Measurements from ENCODE around the gene PTPRA.
"Not testable (repeated sequence)": the region's sequence is repeated elsewhere in the genome, so short reads cannot be mapped to it uniquely, and the experiment has no call there.

Gene PTPRA

GRCh38 chr20:3003416-3003815 lies 130.1 kb downstream of the PTPRA start:
- H3K4me1 Mint-ChIP-seq, result no peaks in the 10 kb centered on the region
- no peak overlapping the region for H3K4me3 Mint-ChIP-seq
- DNase-seq (no peak), ATAC-seq (no peak)
- peaks cover 28% of the 10 kb centered on the region for H3K36me3 Mint-ChIP-seq (ENCODE audit: low read depth)
- H3K9me3 Mint-ChIP-seq, result no peaks in the 10 kb centered on the region
- H3K27me3 Mint-ChIP-seq, result no peaks in the 10 kb centered on the region
- no peak overlapping the region for H3K27ac Mint-ChIP-seq

GRCh38 chr20:3010985-3011723 lies 137.9 kb downstream of the PTPRA start:
- peaks cover 48% of the 10 kb centered on the region for H3K4me1 Mint-ChIP-seq
- DNase-seq (no peak), ATAC-seq (peak; percentile 79)
- peak overlapping the region; percentile 4 for H3K4me3 Mint-ChIP-seq
- no peaks in the 10 kb centered on the region for H3K27me3 Mint-ChIP-seq
- H3K9me3 Mint-ChIP-seq, result no peaks in the 10 kb centered on the region
- H3K36me3 Mint-ChIP-seq (ENCODE audit: low read depth), result peaks cover 39% of the 10 kb centered on the region
- H3K27ac Mint-ChIP-seq, result peak overlapping the region; percentile 88

- Mint-ChIP-seq H3K27me3 (no peaks in the 10 kb centered on the region), H3K27ac (peak overlapping the region; percentile 88), H3K4me1 (peaks cover 50% of the 10 kb centered on the region), H3K9me3 (no peaks in the 10 kb centered on the region), H3K36me3 (ENCODE audit: low read depth) (peaks cover 39% of the 10 kb centered on the region), H3K4me3 (no peak overlapping the region)
- ATAC-seq (peak; percentile 76), DNase-seq (no peak)
These were observed 138.5 kb downstream of the PTPRA start for GRCh38 chr20:3011752-3012151.

GRCh38 chr20:3013771-3014170 lies 140.5 kb downstream of the PTPRA start:
- DNase-seq (no peak), ATAC-seq (no peak)
- Mint-ChIP-seq H3K4me3 (no peak overlapping the region), H3K4me1 (peaks cover 50% of the 10 kb centered on the region), H3K27me3 (no peaks in the 10 kb centered on the region), H3K36me3 (ENCODE audit: low read depth) (peaks cover 38% of the 10 kb centered on the region), H3K9me3 (no peaks in the 10 kb centered on the region), H3K27ac (no peak overlapping the region)

GRCh38 chr20:3014179-3014578 lies 140.9 kb downstream of the PTPRA start:
- Mint-ChIP-seq H3K36me3 (ENCODE audit: low read depth) (peaks cover 34% of the 10 kb centered on the region), H3K27me3 (no peaks in the 10 kb centered on the region), H3K4me3 (no peak overlapping the region), H3K4me1 (peaks cover 50% of the 10 kb centered on the region), H3K9me3 (no peaks in the 10 kb centered on the region), H3K27ac (peak overlapping the region; percentile 76)
- DNase-seq (no peak), ATAC-seq (no peak)

- Mint-ChIP-seq H3K9me3 (no peaks in the 10 kb centered on the region), H3K27me3 (no peaks in the 10 kb centered on the region), H3K36me3 (ENCODE audit: low read depth) (peaks cover 30% of the 10 kb centered on the region), H3K4me1 (peaks cover 47% of the 10 kb centered on the region), H3K27ac (peak overlapping the region; percentile 76), H3K4me3 (no peak overlapping the region)
- ATAC-seq (peak; percentile 66), DNase-seq (no peak)
These were observed 141.4 kb downstream of the PTPRA start for GRCh38 chr20:3014662-3015061.

- Mint-ChIP-seq H3K27ac (peak overlapping the region; percentile 76), H3K4me1 (peaks cover 47% of the 10 kb centered on the region), H3K36me3 (ENCODE audit: low read depth) (peaks cover 26% of the 10 kb centered on the region)
- not testable (repeated sequence) for H3K9me3 Mint-ChIP-seq, H3K27me3 Mint-ChIP-seq, DNase-seq, H3K4me3 Mint-ChIP-seq, ATAC-seq
These were observed 142.0 kb downstream of the PTPRA start for GRCh38 chr20:3015302-3015701.

GRCh38 chr20:3021327-3021726 lies 148.0 kb downstream of the PTPRA start:
- ATAC-seq (no peak), DNase-seq (no peak)
- no peaks in the 10 kb centered on the region for H3K9me3 Mint-ChIP-seq
- H3K4me1 Mint-ChIP-seq, result peaks cover under 1% of the 10 kb centered on the region
- H3K36me3 Mint-ChIP-seq (ENCODE audit: low read depth), result peaks cover 38% of the 10 kb centered on the region
- no peak overlapping the region for H3K4me3 Mint-ChIP-seq
- H3K27me3 Mint-ChIP-seq, result no peaks in the 10 kb centered on the region
- H3K27ac Mint-ChIP-seq, result peak overlapping the region; percentile 58

GRCh38 chr20:3021777-3022176 lies 148.5 kb downstream of the PTPRA start:
- H3K27me3 Mint-ChIP-seq, result no peaks in the 10 kb centered on the region
- H3K4me1 Mint-ChIP-seq, result no peaks in the 10 kb centered on the region
- no peaks in the 10 kb centered on the region for H3K9me3 Mint-ChIP-seq
- peaks cover 36% of the 10 kb centered on the region for H3K36me3 Mint-ChIP-seq (ENCODE audit: low read depth)
- no peak for DNase-seq
- no peak overlapping the region for H3K27ac Mint-ChIP-seq
- H3K4me3 Mint-ChIP-seq, result no peak overlapping the region
- peak; percentile 40 for ATAC-seq

GRCh38 chr20:3022559-3023490 lies 149.5 kb downstream of the PTPRA start:
- H3K27ac Mint-ChIP-seq, H3K4me3 Mint-ChIP-seq, DNase-seq, H3K27me3 Mint-ChIP-seq, ATAC-seq, H3K4me1 Mint-ChIP-seq, H3K9me3 Mint-ChIP-seq: not testable (repeated sequence)
- H3K36me3 Mint-ChIP-seq (ENCODE audit: low read depth), result peaks cover 31% of the 10 kb centered on the region

- no peak overlapping the region for H3K27ac Mint-ChIP-seq
- no peak overlapping the region for H3K4me3 Mint-ChIP-seq
- H3K4me1 Mint-ChIP-seq, result no peaks in the 10 kb centered on the region
- DNase-seq (no peak), ATAC-seq (no peak)
- H3K36me3 Mint-ChIP-seq (ENCODE audit: low read depth), result peaks cover 18% of the 10 kb centered on the region
- no peaks in the 10 kb centered on the region for H3K27me3 Mint-ChIP-seq
- no peaks in the 10 kb centered on the region for H3K9me3 Mint-ChIP-seq
These were observed 154.7 kb downstream of the PTPRA start for GRCh38 chr20:3027987-3028386.

GRCh38 chr20:3031524-3032147 lies 158.4 kb downstream of the PTPRA start:
- Mint-ChIP-seq H3K4me3 (no peak overlapping the region), H3K4me1 (no peaks in the 10 kb centered on the region), H3K36me3 (ENCODE audit: low read depth) (peaks cover 21% of the 10 kb centered on the region), H3K9me3 (no peaks in the 10 kb centered on the region), H3K27me3 (no peaks in the 10 kb centered on the region), H3K27ac (no peak overlapping the region)
- DNase-seq, result no peak
- no peak for ATAC-seq

- Mint-ChIP-seq H3K4me1 (no peaks in the 10 kb centered on the region), H3K9me3 (no peaks in the 10 kb centered on the region), H3K4me3 (no peak overlapping the region), H3K27ac (no peak overlapping the region), H3K36me3 (ENCODE audit: low read depth) (peaks cover 16% of the 10 kb centered on the region), H3K27me3 (no peaks in the 10 kb centered on the region)
- DNase-seq (no peak), ATAC-seq (no peak)
These were observed 159.3 kb downstream of the PTPRA start for GRCh38 chr20:3032624-3033023.

GRCh38 chr20:3037654-3038053 lies 164.4 kb downstream of the PTPRA start:
- ATAC-seq (no peak), DNase-seq (no peak)
- H3K36me3 Mint-ChIP-seq (ENCODE audit: low read depth), result peaks cover 13% of the 10 kb centered on the region
- no peaks in the 10 kb centered on the region for H3K4me1 Mint-ChIP-seq
- no peak overlapping the region for H3K27ac Mint-ChIP-seq
- no peak overlapping the region for H3K4me3 Mint-ChIP-seq
- no peaks in the 10 kb centered on the region for H3K9me3 Mint-ChIP-seq
- no peaks in the 10 kb centered on the region for H3K27me3 Mint-ChIP-seq
